Esophagus mucosa (tissue), 1 donor: Measurements from ENCODE around the gene RABGAP1. TPM values are rescaled to one million over a fixed set of nuclear protein-coding genes. Genes with fewer than 3 reads are reported as not detected.

Experiments used
- ATAC-seq: fragments of 200-7000 bp; cut with Tn5 transposase; one replicate; pipeline ENCODE4 v1.9.1; 2020
- total RNA-seq: library from RNA; stranded (reverse); gene quantifications from one replicate; pipeline ENCODE4 v1.2.4, GENCODE V29; 2023
- donor health status: DM: yes; HTN: yes; CAD: no.

The RABGAP1 gene
- total RNA-seq, 1 donor from 2014 or later, result 39.6 TPM

GRCh38 chr9:123049589-123050222, 108.9 kb downstream of the RABGAP1 start:
- ATAC-seq, result no peak

- ATAC-seq, result no peak
Measured at GRCh38 chr9:123053046-123053445, 112.2 kb downstream of the RABGAP1 start.

DNA sequence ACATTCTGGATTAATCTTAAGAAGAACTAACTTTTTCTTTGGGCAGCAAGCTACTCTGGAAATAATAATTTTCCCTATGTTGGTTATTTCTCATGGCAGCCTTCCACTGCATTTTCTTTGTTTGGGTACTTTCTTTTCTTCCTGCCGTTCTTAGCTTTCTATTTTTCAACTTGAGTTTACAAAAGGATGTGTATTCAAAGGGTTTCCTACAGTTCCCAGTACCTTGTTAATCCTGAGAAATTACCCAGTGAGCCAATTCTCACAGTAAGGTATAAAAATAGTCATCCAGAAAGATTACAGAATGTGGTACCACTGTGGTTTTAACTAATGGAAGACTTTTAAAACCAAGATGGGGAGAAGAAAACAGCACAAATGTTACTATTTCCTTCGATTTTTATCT, 112.9 kb downstream of the RABGAP1 start:
- no peak for ATAC-seq

- ATAC-seq, result no peak
Measured at GRCh38 chr9:123058834-123059233, 118.0 kb downstream of the RABGAP1 start.

DNA sequence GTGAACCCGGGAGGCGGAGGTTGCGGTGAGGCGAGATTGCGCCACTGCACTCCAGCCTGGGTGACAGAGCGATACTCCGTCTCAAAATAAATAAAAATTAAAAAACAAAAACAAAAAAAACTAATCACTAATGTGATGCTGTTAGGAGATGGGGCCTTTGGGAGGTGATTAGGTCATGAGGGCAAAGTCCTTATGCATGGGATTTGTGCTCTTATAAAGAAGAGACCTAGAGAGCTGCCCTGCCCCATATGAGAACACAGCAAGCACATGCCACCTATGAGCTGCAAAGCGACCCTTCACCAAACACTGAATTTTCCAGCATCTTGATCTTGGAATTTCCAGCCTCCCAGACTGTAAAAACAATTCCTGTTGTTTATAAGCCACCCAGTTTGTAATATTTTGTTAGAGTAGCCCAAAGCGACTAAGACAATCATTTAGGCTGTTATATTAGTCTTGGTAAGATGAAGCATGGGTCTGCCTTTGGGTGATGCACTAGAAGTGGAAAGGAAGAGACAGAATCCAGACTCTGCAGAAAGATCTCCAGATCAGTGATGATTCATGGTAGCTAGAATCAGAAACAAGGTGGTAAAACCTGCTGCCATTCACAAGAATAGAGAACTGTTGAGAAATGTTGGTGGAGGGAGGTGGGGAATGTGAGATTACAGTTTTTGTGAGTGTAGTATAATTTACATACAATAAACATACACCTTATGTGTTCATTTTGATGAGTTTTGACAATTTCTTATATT, 118.8 kb downstream of the RABGAP1 start:
- no peak for ATAC-seq

DNA sequence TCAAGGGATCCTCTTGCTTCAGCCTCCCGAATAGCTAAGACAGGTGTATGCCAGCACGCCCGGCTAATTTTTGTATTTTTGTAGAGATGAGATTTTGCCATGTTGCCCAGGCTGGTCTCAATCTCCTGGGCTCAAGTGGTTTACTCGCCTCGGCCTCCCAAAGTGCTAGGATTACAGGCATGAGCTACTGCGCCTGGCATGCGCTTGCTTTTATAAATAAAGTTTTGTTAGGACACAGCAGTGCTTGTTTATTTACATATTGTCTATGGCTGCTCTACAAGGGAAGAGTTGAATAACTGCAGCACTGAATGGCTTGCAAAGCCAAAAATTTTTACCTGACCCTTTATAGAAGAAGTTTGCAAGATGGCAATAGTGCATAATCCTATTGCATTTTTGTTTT, 120.4 kb downstream of the RABGAP1 start:
- ATAC-seq, result no peak

GRCh38 chr9:123062351-123063176, 121.7 kb downstream of the RABGAP1 start:
- no peak for ATAC-seq

GRCh38 chr9:123063177-123063598, 122.4 kb downstream of the RABGAP1 start:
- ATAC-seq, result no peak

DNA sequence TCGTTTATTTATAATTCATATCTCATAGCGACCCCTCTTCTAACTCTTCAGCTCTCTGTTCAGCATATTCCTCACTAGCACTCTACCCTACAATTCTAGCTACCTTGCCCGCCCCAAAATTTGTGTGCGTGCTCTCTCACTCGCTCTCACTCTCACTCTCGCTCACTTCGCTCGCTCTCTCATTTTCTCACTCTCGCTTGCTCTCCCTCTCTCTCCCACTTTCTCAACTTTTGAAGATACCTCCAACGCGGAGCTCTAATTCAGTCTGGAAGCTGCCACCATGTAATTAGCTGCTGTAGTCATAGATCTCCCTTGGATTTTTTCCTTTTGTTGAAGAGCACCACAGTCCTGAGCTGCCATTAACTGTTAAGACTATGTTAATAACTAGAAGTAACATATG, 123.1 kb downstream of the RABGAP1 start:
- no peak for ATAC-seq

DNA sequence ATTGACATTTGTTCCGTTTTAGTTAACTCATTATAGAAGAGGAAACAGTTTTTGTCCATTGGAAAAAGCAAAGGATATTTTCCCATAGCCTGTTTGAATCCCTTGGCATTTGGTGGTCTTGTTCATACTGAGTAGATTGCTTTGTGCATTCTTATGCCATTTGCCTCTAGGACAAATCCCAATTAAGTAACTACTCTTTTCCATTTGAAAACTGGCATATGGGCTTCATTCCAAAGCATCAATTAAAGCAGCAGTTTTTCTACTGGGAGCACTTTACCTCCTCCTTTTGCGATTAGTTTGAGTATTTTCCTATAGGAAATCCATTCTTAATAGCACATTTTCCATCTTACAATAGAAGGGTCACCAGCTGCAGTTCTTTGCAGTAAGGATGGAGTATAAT, 123.9 kb downstream of the RABGAP1 start:
- ATAC-seq, result no peak

DNA sequence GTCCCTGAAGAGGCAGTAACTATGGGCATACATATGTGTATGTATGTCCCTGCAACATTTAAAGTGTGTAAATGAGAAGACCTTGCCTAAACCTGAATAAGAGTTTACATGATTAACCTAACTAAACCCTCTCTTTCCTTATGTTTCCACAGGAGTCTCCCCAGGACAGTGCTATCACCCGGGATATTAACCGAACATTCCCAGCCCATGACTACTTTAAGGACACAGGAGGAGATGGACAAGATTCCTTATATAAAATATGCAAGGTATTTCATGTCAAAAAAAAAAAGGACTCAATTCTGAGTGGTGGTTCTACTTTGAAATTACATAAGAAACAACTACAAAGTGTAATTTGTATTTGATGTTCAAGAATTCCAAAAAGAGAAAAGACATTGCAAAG, 124.4 kb downstream of the RABGAP1 start:
- no peak for ATAC-seq

DNA sequence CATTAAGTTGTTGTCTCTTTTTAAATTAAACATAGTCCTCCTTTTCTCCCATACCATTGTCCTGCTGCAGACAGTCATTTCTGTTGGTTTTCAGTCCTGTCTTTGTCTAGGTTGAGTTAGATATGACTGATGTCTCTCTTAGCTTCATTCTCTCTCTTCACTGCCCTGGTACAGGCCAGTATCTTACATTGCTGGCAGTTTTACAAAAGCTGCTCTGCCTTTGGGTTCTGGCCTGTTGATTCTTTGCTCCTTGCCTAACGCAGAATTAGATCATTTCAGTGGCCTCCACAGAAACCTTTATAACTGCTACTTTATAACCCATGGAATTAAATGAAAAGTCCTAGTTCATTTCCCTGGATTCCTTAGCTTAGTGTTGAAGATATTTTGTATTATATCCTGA, 126.3 kb downstream of the RABGAP1 start:
- ATAC-seq, result no peak

DNA sequence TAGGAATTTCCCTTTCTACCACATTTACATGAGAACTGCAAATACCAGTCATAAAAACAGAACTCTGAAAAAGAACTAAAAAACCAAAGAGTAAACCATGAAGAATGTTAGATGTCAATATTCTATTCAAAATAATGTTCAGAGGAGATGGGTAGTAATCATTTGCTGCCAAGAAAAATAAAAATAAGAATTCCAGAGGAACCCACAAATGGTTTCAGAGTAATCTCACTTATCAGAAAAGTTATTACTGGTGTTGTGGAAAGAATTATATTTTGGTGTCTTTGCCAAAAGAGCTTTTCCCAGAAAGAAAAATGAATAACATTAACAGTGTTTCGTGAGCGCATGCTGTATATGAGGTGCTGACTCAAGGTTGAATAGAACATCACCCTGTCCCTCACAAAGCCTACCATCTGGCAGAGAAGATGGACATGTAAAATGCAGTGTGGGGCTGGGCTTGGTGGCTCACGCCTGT, 128.2 kb downstream of the RABGAP1 start:
- ATAC-seq, result no peak

GRCh38 chr9:123070198-123070597, 129.4 kb downstream of the RABGAP1 start:
- ATAC-seq, result no peak

DNA sequence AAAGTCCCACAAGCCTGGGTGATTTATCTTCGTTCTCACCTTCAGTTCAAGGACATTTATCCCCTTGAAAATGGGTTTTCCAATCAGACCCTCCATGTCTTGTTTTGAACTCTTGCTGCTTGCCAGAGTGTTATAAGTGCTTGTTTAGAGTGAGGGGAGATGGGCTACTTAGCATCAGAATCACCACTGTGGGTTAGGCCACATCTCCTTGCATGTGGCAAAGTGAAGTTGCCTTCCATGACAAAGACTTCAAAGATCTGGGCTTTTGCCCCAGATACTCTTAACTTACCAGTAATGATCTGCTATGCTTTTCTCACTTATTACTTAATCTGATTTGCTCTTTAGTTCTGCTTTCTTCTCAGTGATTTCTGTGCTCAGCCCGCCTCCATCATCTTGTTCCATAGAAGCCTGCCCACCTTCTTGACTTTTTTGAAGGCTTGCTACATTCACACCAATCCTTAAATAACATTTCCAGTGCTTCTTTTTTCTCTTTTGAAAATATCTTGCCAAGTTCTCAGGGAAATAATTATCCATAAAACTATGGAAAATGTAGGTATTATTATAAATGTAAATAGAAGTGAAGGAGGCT, 131.7 kb downstream of the RABGAP1 start:
- ATAC-seq, result no peak

DNA sequence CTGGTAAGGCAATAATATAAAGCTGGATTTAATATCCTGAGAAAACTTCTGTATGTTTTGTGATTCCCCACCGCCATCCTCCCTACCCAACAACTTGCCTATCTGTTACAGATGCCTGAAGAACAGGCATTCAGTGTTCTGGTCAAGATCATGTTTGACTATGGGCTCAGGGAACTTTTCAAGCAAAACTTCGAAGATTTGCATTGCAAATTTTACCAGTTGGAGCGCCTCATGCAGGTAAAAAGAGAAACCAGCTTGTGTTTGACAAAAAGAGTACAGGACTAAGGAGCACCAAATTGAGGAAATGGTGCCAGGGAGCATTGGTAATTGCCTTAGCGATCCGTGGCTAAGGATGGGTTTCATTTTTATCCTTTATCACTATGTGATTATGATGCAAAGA, 132.6 kb downstream of the RABGAP1 start:
- no peak for ATAC-seq

- ATAC-seq, result no peak
Measured at GRCh38 chr9:123073991-123074422, 133.2 kb downstream of the RABGAP1 start.

DNA sequence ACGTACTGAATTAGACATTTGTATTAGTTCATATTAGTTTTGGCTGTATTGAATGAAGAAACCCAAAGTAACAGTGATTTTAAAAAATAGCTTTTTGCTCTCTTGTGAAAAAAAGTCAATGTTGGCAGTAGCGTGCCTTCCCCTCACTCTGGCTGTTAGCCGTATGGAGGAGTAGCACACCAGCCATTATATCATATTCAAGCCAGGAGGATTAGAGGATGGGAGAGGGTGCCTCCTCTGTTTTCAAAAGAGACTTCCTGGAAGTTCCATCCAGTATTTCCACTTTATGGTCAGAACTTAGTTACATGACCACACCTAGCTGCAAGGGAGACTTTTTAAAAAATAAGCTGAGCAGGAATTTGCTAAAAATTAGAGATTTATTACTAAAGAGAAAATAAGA, 133.8 kb downstream of the RABGAP1 start:
- ATAC-seq, result no peak

DNA sequence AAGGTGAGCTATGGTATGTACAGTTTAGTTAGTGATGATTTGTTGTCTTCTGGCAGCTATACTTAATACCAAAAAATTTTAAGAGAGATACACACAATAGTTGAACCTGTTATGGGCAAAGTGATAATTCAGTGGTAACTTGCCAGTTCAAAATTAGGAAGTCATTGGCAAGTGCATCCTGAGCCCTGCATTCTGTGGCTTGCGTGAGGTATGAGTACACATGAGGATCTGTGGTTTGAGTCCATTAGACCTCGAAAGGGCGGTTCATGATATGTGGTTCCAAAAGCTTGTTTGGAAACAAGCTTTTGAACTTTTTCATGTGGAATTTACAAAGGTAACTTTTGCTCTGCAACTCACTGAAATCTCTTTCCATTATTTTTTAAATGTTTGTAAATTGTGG, 139.6 kb downstream of the RABGAP1 start:
- ATAC-seq, result no peak

DNA sequence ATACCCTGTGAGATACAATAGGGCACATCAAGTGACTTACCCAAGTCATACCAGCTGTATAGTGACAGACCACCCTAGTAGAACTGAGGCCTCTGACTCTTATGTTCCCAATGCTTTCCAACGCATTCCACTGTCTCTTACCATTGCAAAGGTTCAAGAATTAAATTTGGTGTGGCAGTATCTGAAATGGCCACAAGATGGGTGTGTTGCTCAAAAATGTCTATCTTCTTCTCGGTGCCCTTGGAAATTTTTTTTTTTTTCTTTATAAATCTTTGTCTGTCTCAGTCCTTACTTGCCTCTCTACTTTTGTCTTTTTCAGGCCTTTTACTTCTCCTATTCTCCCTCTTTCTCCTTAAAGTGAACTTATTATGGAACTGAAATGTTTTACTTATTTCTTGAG, 141.0 kb downstream of the RABGAP1 start:
- ATAC-seq, result peak; percentile 49

- ATAC-seq, result no peak
Measured at GRCh38 chr9:123083680-123084079, 142.9 kb downstream of the RABGAP1 start.

DNA sequence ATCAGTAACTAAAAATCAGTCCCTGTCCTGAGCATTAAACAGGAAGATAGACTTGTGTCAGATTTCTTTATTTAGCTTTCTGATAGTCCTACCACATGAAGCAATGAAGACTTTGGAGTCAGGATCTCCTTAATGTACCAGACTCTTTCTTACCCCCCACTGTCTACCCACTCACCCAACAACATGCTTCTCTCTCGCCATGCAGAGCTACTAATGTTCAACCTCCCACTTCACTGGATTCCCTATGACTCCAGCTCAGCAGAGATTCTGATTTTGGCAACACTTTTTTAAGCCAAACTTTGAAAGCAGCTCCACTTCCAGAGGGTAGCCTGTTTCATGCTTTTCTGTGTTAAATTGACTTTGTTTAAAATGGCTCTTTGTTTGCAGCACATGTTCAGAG, 143.4 kb downstream of the RABGAP1 start:
- no peak for ATAC-seq

DNA sequence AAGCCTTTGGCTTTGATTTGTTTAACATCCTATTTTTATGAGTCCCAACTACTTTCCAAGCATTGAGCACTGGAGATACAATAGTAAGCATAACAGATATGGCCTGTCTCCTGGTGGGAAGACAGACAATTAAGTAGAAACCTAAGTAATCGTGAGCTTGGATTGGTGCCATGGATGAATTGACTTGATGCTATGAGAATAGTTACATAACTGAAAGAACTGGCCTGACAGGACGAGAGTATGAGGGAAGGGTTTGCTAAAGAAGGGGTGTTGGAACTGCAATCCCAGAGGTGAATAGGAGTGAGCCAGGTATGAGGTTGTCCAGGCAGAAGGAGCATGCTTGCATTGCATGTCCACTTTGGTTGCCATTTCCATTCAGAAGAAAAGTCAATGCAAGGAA, 145.1 kb downstream of the RABGAP1 start:
- peak; percentile 41 for ATAC-seq
